RPMI7951 (cell line): ENCODE data around the gene THUMPD2. TPM values are rescaled to one million over a fixed set of nuclear protein-coding genes. Genes with fewer than 3 reads are reported as not detected.
A peak's percentile ranks its signal among the peaks of the same experiment; 100 is the strongest.
"Not testable (repeated sequence)": the region's sequence is repeated elsewhere in the genome, so short reads cannot be mapped to it uniquely, and the experiment has no call there.

Source experiments
- DNase-seq: peaks from one replicate; pipeline ENCODE4 v3.0.0-alpha.2; 2012; ENCODE audit warnings: low read depth
- total RNA-seq: library from RNA; depleted of rRNA; stranded (reverse); fragments of >200 nt; shearing (Covaris generic); gene quantifications from 2 replicates; pipeline ENCODE4 v1.2.3, GENCODE V29; 2014; rRNA removed

The THUMPD2 gene, protein sequence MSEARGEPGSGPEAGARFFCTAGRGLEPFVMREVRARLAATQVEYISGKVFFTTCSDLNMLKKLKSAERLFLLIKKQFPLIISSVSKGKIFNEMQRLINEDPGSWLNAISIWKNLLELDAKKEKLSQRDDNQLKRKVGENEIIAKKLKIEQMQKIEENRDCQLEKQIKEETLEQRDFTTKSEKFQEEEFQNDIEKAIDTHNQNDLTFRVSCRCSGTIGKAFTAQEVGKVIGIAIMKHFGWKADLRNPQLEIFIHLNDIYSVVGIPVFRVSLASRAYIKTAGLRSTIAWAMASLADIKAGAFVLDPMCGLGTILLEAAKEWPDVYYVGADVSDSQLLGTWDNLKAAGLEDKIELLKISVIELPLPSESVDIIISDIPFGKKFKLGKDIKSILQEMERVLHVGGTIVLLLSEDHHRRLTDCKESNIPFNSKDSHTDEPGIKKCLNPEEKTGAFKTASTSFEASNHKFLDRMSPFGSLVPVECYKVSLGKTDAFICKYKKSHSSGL
- total RNA-seq: 6.5 and 7.2 TPM in 2 replicates

DNA sequence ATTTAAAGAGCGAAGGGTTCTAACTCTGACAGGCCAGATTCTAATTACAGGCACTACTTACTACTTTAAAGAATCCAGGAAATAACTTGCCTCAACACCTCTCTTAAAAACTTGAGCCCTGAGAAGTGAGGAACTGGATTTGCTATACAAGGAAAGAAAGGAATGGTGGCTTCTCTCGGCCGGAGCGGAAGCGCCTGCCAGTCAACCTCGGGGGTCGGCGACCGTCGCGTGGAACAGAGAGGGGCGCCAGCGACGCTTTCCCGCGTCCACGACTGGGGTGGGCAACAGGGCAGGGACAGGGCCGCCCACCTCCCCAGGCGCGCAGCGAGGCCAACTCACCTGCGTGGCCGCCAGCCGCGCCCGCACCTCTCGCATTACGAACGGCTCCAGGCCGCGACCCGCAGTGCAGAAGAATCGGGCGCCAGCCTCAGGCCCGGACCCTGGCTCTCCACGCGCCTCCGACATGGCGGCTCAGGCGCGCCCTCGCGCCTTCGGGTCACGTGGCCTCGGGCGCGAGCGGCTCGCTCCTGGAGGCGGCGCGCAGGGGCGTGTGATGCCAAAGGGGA is at the start of gene THUMPD2:
TSS of gene THUMPD2 (minus strand) at position 484 of the 566 bp plus-strand sequence. CDS start at position 465, 19 bp downstream.
- DNase-seq: peak; percentile 73

DNA sequence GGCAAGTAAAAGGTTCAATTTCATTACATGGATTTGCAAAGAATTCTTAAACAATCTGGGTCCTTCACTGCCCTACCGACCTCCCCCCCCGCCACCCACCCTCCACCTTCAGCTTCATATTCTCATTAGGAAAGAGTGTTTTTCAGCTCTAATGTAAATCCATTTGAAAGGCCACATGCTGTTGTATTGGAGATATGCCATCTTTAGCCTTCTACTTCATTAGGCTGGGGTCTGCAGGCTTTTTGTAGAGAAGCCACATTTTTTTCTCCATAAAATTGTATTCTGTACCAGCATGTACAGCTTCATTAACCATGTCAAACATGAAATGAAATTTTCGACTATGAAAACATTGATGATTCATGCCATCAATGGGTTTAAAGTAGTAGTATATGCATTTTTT is 42.8 kb upstream of the THUMPD2 start:
- DNase-seq: no peak

DNA sequence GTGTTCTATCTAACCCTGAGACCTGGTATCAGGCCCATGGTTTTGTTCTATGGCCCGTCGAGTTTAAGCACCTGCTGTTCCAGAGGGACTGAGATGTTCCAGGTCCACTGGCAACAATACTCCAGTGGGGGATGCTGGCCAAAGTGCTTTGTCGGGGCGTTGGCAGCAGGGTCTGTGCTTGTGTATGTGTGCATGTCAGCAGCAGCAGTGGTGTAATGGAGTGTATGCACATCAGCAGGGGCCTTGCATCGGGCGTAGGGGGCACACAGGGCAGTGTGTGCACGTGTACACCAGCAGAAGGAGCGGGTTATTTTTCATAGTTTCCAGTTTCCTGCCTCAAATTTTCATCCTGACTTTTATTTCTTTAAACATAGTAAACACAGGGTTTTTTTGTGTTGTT is 37.8 kb upstream of the THUMPD2 start:
- no peak for DNase-seq

DNA sequence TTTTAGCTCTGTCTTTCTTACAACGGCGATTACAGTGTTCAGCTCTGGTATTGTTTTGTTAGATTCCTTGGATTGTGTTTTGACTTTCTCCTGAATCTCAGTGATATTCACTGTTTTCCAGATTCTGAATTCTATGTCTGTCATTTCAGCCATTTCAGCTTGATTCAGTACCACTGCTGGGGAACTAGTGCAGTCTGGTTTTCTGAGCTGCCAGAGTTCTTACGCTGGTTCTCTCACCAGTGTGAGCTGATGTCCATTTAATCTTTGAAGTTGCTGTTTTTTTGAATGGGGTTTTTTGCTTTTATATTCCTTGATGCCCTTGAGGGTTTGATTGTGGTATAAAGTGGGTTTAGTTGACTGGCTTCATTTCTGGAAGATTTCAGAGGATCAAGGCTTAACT is 37.4 kb upstream of the THUMPD2 start:
- no peak for DNase-seq

DNA sequence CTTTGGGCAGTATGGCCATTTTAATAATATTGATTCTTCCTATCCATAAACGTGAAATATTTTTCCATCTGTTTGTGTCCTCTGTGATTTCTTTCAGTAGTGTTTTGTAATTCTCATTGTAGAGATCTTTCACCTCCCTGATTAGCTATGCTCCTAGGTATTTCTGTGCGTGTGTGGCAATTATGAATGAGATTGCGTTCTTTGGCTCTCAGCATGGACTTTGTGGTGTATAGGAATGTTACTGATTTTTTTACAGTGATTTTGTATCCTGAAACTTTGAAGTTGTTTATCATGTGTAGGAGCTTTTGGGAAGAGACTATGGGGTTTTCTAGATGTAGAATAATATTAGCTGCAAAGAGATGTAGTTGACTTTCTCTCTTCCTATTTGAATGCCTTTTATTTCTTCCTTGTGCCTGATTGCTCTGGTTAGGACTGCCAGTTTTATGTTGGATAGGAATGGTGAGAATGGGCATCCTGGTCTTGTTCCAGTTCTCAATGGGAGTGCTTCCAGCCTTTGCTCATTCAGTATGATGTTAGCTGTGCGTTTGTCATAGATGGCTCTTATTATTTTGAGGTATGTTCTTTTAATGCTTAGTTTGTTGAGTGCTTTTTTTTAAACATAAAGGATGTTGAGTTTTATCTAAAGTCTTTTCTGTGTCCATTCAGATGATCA is 27.0 kb upstream of the THUMPD2 start:
- peak; percentile 40 for DNase-seq

DNA sequence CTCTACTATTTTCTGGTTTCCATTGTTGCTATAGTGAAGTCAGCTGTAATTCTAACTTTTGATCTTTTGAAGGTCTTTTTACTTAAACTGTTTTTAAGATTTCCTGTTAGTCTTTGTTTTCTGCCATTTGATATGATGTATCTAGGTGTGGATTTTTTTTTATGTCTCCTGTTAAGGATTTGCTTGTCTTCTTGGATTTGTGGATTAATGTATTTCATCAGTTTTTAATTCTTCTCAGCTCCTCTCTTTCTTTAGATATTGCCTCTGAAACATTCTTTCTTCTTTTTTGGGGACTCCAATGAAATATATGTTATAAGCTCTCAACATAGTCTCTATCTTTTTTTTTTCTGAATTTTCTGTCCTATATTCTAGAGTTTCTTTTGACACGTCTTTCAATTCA is 24.8 kb upstream of the THUMPD2 start:
- no peak for DNase-seq

DNA sequence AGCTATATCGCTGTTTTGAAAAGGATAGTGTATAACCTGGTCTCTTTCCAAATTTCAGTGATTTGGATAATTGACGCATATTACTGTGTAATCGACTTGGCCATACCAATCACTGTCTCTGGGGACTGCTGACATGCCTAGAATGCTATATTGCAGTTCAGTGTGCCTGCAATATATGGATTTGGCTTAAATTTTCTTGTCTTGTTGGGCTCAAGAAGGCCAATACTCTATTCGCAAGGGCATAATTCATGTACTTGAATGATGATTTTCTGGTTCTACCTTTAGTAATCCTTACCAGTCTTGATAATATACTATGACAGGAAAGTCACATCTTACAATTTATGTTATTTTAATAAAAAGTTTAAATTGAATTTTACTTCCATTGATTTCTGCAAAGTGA is 21.7 kb upstream of the THUMPD2 start:
- no peak for DNase-seq

DNA sequence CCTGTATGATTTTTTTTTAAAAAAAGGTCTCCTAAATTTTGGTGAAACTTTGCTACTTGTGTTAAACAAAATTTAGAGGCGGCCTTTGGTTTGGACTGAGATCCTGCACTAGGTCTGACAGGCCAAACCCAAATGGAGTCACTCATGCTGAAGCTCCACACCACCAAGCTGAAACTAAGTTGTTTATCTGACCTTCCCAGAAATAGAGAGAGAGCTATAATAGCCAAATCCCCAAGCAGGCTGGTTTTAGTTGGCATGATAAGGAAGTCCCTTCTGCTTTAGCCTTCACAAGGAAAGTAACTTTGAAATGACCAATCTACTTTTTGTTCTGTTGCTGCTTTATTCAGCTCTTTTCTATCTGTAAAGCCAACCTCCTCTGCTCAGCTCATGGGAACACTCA is 17.1 kb upstream of the THUMPD2 start:
- no peak for DNase-seq

DNA sequence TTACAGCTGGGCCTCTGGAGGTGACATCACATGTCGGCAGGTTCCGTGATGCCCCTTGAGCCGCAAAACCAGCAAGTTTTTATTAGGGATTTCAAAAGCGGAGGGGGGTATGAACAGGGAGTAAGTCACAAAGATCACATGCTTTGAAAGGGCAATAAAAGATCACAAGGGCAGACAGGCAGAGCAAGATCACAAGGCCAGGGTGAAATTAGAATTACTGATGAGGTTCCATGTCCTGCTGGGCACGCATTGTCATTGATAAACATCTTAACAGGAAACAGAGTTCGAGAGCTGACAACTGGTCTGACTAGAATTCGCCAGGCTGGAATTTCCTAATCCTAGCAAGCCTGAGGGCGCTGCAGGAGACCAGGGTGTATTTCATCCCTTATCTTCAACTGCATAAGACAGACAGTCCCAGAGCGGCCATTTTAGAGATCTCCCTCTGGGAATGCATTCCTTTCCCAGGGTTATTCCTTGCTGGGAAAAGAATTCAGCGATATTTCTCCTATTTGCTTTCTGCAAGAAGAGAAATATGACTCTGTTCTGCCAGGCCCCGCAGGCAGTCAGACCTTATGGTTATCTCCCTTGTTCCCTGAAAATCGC is 11.3 kb upstream of the THUMPD2 start:
- not testable (repeated sequence) for DNase-seq

DNA sequence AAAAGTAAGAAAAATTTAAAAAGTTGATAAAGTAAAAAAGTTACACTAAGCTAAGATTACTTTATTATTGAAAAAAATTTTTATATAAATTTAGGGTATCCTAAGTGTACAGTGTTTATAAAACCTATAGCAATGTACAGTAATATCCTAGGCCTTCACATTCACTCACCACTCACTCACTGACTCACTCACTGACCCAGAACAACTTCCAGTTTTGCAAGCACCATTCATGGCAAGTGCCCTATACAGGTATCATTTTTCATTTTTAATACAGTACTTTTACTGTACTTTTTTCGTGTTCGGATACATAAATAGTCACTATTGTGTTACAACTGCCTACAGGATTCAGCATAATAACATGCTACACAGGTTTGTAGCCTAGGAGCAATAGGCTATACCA is 8.9 kb upstream of the THUMPD2 start:
- DNase-seq: no peak

DNA sequence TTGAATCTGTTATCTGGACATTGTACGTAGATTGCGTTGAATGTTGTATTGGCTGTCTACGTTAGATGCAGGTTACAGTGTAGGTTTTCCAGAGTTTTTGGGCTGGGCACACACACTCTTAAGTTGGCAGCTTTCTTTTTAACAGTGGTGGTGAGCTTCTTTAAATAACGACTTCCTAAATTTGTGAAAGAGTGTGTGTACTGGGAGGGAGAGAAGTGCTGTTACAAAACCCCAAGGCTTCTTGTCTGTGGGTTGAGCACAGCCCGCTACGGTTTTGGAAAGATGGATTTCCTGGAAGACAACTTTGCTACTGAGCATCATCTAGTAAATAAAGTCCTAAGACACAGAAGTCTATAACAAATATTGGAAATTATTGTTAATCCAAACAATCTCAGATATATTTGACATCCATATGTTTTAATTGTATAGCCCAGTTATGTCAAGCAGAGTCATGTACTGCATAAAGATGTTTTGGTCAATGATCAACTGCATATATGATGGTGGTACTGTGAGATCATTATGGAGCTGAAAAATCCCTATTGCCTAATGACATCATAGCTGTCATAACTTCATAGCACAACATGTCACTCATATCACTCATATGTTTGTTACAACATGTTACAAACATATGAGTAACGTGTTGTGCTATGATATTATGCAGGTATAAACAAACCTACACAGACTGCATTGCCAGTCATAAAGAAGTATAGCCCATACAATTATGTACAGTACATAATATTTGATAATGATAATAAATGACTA is 7.9 kb upstream of the THUMPD2 start:
- DNase-seq: no peak

DNA sequence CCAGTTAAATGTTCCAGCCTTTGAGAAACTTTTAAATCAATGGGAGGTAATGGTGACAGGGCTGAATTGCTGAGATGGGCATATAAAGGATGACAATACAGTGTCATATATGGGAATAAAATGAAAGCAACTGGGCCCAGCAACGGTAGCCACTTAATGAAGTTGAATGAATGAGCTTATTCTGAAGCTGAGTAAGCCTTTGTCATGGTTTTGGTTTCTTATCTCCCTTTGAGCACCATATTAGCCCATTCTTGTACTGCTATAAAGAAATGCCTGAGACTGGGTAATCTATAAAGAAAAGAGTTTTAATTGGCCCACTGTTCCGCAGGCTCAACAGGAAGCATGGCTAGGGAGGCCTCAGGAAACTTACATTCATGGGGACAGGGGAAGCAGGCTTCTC is 3.5 kb upstream of the THUMPD2 start:
- DNase-seq: peak; percentile 11

DNA sequence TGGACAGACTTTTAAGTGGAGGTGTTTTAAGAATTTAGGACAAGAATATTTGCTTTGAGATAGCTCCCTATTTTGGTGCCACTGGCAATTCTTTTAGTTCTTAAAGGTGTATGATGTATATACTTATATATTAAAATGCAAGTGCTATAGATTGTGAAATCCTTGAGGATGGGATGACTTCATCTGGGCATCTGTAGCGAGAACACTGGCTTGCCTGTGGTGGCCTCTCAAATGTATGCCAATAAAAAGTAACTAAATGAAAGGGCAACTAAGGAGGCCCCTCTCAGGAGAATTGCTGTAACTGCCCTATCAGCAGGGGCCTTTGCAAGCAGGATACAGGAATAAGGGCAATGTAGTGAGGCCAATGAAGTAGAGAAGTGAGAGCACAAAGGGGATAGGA is 2.6 kb upstream of the THUMPD2 start:
- DNase-seq: no peak

DNA sequence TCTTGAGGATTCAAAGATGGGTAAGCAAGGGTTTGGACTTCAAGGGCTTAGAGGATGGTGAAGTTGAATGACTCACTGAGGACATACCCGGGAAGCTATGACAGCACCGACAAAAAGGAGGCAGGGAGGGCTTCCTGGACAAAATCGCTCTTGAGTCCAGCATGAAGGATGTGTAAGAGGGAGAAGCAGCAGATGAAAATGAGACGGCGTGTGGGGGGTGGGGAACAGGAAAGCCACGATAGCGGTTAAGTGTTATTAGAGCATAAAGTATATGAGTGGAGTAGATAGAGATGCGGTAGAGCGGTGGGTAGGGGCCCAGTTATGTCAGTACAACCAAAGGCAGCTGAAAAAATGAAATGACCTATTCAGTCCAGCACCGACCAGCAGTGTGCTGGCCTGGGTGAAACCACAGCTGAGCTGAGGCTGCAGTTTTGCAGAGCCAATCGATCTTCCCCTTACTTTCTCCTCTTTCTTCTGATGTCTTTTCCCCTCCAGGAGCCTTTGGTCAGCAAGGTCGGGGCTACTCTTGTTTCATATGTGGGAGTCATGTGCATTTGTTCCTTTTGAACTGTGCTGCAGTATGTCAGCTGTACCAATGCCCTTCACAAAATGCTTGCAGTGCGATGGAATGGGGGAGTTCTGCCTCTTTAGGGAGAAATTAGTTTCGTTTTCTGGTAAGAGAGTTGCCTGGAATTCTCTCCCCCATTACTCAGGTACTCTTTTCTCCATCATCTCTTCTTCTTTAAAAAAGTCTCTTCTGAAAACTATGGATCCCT is 2.0 kb upstream of the THUMPD2 start:
- peak; percentile 56 for DNase-seq

DNA sequence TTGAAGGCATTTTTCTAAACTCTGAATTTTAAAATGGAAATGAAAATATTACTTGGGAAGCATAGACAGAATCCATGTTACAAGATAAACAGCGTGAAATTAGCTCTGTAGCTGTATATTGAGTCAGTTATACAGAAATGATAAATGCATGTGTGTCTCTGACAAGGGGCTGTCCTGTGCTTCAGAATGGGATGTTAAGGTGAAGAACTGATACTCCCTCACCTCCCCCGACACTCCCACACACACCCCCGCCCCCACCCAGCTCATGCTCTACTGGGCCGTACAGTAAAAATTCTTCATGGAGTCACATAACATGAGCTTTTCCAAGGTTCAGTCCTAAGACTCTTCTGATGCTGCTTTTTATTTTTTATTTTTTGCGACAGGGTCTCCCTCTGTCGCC is 869 bp upstream of the THUMPD2 start:
- DNase-seq: no peak

DNA sequence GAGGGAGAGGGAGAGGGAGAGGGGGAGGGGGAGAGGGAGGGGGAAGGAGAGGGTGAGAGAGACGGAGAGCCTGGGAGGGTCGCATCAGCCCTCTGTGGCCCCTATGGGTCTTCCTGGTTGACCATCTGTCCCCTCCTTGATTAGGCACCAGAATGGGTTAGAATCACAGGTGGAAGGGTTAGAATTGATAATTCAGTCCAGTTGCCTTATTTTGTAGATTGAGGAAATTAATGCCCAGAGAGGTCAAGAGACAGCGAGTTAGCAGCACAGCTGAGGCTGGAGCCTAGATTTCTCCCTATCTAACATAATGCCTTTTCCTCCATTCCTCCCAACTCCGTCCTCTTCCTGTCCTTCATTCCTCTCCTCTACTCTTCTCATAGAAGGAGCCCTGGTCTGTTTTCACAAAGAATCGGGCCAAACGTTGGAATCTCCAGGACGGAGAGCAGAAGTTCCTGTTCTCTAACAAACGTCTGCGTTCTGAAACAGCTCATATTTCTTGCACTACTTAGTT is 338 bp upstream of the THUMPD2 start:
- DNase-seq: no peak

DNA sequence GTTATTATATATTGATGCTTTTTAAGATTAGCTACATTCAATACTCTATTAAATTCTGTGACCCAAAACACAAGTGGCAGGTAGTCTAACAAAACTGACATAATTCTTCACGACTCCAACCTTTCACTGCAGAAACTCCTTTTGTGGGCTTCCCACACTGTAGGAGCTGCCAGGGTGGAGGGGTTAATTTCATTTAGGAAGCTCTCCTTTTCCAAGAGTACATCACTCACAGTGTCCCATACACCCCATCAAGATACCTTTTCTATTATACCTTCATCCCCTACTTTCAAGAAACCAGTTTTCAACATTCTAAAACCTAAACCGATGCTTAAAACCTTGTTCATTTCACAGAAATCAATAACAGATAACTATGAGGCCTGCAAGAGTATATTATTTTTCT is 825 bp downstream of the THUMPD2 start:
- DNase-seq: no peak

DNA sequence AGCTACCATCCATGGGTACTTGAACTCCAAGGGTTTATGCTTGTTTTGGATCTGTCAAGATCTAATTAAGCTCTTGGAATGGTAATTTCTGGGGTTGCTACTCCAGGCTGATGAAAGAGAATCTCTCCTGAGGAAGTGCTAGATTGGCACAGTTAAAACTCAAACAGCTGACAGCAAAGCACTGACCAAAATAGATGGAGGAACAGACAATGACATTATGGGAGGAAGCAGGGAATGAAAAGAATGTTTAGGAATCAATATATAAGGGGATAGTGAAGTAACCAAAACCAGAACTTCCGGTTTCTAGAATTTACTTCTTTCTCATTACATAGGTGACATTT is 6.3 kb downstream of the THUMPD2 start:
- DNase-seq: no peak

DNA sequence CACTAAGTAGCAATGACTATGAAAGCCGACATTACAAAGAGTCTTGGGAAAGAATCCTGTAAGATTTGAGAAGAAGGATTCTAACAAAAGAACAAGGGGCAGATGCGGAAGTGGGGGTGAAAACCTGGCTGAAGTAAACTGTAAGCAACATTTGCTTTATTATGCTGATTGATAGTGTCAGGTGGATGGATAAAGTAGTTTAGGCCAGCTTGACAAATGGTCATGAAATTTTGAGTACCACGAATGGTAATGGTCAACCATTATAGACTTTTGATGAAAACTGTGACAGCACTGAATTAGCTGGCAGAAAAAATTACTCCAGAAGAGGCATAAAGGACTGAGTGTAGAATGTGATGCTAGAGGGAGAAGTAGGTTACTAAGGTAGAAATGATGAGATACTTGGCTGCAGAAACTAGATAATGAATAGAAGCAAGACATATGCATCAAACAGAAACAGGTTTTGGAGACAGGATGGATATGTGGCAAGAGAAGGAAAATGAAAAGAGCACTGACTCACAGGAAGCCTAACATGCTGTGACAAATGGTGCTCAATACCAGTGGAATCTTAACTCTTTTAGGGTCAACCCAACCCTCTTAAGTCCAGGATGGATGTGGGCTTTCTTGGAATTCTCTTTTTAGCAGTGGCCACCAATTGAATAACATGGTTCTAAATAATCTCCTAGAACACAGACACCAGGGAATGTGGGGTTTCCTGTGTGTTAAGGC is 6.8 kb downstream of the THUMPD2 start:
- DNase-seq: peak; percentile 71

DNA sequence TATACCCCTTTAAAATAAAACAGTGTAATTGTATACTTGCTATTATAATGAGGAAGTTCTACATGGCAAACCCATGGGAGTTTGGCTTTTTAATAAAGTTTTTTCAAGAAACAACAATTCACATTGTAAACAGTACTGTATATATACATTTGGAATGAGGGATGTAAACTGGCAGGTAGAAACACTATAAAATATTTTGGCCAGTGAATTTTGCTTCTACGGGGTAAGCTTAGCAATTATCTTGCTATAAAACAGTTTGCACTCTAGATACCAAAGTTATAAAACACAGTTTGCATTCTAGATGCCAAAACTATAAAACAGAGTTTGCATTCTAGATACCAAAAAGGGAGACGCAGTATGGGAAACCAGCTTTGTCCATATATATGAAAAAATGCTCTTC is 16.6 kb downstream of the THUMPD2 start:
- DNase-seq: no peak
